Upper lobe of left lung (tissue), 6 donors: ENCODE measurements around the gene NLRX1. TPM values are rescaled to one million over a fixed set of nuclear protein-coding genes. Genes with fewer than 3 reads are reported as not detected.

Experiments used
- ATAC-seq, 2 donors: fragments of 200-7000 bp; cut with Tn5 transposase; one replicate each; pipeline ENCODE4 v1.9.1; 2022; ENCODE audit warnings: mild to moderate bottlenecking in 2 of 2, moderate library complexity in 2 of 2; ENCODE audit not compliant: low FRiP score in 2 of 2
- DNase-seq, 2 donors: peaks; one replicate each; pipeline ENCODE4 v3.0.0-alpha.2; 2019 to 2020
- H3K27ac ChIP-seq, 4 donors: fragments of 200-600 bp; sonication (generic); one replicate each; pipeline ENCODE4 v1.5.1; 2016 to 2019
- H3K27me3 ChIP-seq, 4 donors: fragments of 200-600 bp; sonication (generic); one replicate each; pipeline ENCODE4 v1.5.1; 2017 to 2019
- H3K36me3 ChIP-seq, 4 donors: fragments of 200-600 bp; sonication (generic); one replicate each; pipeline ENCODE4 v1.5.1; 2016 to 2019
- H3K4me1 ChIP-seq, 4 donors: fragments of 200-600 bp; sonication (generic); one replicate each; pipeline ENCODE4 v1.5.1; 2018 to 2019
- H3K4me3 ChIP-seq, 4 donors: fragments of 200-600 bp; sonication (generic); one replicate each; pipeline ENCODE4 v1.5.1; 2017 to 2019; ENCODE audit warnings: mild to moderate bottlenecking in 2 of 4, moderate library complexity in 1 of 4
- H3K9me3 ChIP-seq, 4 donors: fragments of 200-600 bp; sonication (generic); one replicate each; pipeline ENCODE4 v1.5.1; 2018 to 2019
- CTCF ChIP-seq, 6 experiments: fragments of 450-650 bp in 4 of 6; fragments of 200-600 bp in 2 of 6; sonication (generic) in 2 of 6; IDR thresholded peaks; one replicate each; pipeline ENCODE4 v1.5.1; 2016 to 2019; ENCODE audit warnings: antibody characterized with exemption in 6 of 6
- EP300 ChIP-seq, 4 donors: sonication (generic); formaldehyde crosslinking; IDR thresholded peaks; one replicate each; pipeline ENCODE4 v1.5.1; 2017; ENCODE audit warnings: antibody characterized with exemption in 4 of 4, control low read depth in 2 of 4
- POLR2A ChIP-seq, 4 donors: fragments of 450-650 bp; IDR thresholded peaks; one replicate each; pipeline ENCODE4 v1.5.1; 2016 to 2017; ENCODE audit warnings: antibody characterized with exemption in 4 of 4, mild to moderate bottlenecking in 2 of 4
- POLR2AphosphoS5 ChIP-seq, 2 donors: sonication (generic); formaldehyde crosslinking; IDR thresholded peaks; one replicate each; pipeline ENCODE4 v1.5.1; 2017; ENCODE audit warnings: antibody characterized with exemption in 2 of 2
- WGBS, 2 donors: methylation state at CpG; one replicate each; pipeline ENCODE4 v1.1.5; 2017 to 2018; 5-methylcytosine and 5-hydroxymethylcytosine counted together
- total RNA-seq, 6 donors: library from RNA; depleted of rRNA in 4 of 6; stranded (reverse); fragments of >200 nt in 4 of 6; gene quantifications; one replicate each; pipeline versions ENCODE4 v1.1.0 to v1.2.1, GENCODE V29; 2016 to 2021
- donor health status: DM: no; HTN: no; CAD: no; lungs with moderate emphysema.
- donor health status: DM: no; HTN: yes; CAD: no; lungs with severe emphysema.

NLRX1 gene
- total RNA-seq, 6 donors from 2014 or later: 13.1 to 34.5 (median 20.2) TPM

GRCh38 chr11:119193001-119193400 lies 24.5 kb downstream of the NLRX1 start:
- Histone ChIP-seq H3K4me3 (no peak overlapping the region), H3K27me3 (no peaks in the 10 kb centered on the region), H3K27ac (peak overlapping the region in 3 of 4 donors; percentile 26 to 71 (median 53)), H3K9me3 (no peaks in the 10 kb centered on the region), H3K36me3 (no peaks in the 10 kb centered on the region), H3K4me1 (peaks cover 0 to 8% (median 3%) of the 10 kb centered on the region in 4 donors)
- TF ChIP-seq POLR2AphosphoS5 (IDR thresholded peaks at IDR 0.05): no peak
- no peak for TF ChIP-seq POLR2A (IDR thresholded peaks at IDR 0.05)
- TF ChIP-seq EP300 (IDR thresholded peaks at IDR 0.05): no peak
- no peak for TF ChIP-seq CTCF (IDR thresholded peaks at IDR 0.05)
- DNase-seq (no peak), ATAC-seq (no peak)
- WGBS, 2 donors: 83 to 88% methylated on average over 3 to 5 of the region's 5 CpGs

- ATAC-seq (no peak), DNase-seq (no peak)
- Histone ChIP-seq H3K27ac (no peak overlapping the region), H3K4me1 (peaks cover 0 to 8% (median 3%) of the 10 kb centered on the region in 4 donors), H3K9me3 (no peaks in the 10 kb centered on the region), H3K36me3 (no peaks in the 10 kb centered on the region), H3K4me3 (no peak overlapping the region), H3K27me3 (no peaks in the 10 kb centered on the region)
- WGBS, 2 donors: 87 to 91% methylated on average over 10 of the region's 10 CpGs
- TF ChIP-seq EP300 (IDR thresholded peaks at IDR 0.05): no peak
These were observed 25.1 kb downstream of the NLRX1 start for GRCh38 chr11:119193626-119194025.

GRCh38 chr11:119194811-119195440 lies 26.4 kb downstream of the NLRX1 start:
- no peaks in the 10 kb centered on the region for H3K36me3 ChIP-seq
- peaks cover 0 to 8% (median 3%) of the 10 kb centered on the region in 4 donors for H3K4me1 ChIP-seq
- no peaks in the 10 kb centered on the region for H3K9me3 ChIP-seq
- ATAC-seq: no peak
- no peak overlapping the region for H3K4me3 ChIP-seq
- no peak for TF ChIP-seq CTCF (IDR thresholded peaks at IDR 0.05)
- no peak for TF ChIP-seq POLR2AphosphoS5 (IDR thresholded peaks at IDR 0.05)
- DNase-seq: no peak
- H3K27me3 ChIP-seq: no peaks in the 10 kb centered on the region
- no peak overlapping the region for H3K27ac ChIP-seq
- WGBS, 2 donors: 72 to 91% methylated on average over 6 to 7 of the region's 7 CpGs

- WGBS, 2 donors: 31 to 43% methylated on average over 6 of the region's 6 CpGs
- Histone ChIP-seq H3K27me3 (no peaks in the 10 kb centered on the region), H3K36me3 (no peaks in the 10 kb centered on the region), H3K4me1 (peaks cover 0 to 8% (median 3%) of the 10 kb centered on the region in 4 donors), H3K9me3 (no peaks in the 10 kb centered on the region), H3K4me3 (no peak overlapping the region), H3K27ac (peak overlapping the region in 1 of 4 donors; percentile 69)
- ATAC-seq: peak; percentile 69 to 86
- peak; percentile 80 for DNase-seq
- TF ChIP-seq POLR2A (IDR thresholded peaks at IDR 0.05) (peak in 1 of 4 donors; percentile 13), EP300 (IDR thresholded peaks at IDR 0.05) (no peak)
These were observed 27.2 kb downstream of the NLRX1 start for GRCh38 chr11:119195680-119196079.

GRCh38 chr11:119196833-119197483 lies 28.4 kb downstream of the NLRX1 start:
- whole genome bisulfite sequencing, 2 donors: 31 to 42% methylated on average over 5 of the region's 5 CpGs
- peaks cover 0 to 8% (median 3%) of the 10 kb centered on the region in 4 donors for H3K4me1 ChIP-seq
- DNase-seq: peak in 1 of 2 donors; percentile 68
- H3K9me3 ChIP-seq: no peaks in the 10 kb centered on the region
- peak in 1 of 2 donors; percentile 31 for TF ChIP-seq POLR2AphosphoS5 (IDR thresholded peaks at IDR 0.05)
- no peak for TF ChIP-seq EP300 (IDR thresholded peaks at IDR 0.05)
- peak; percentile 66 to 84 (median 76) for TF ChIP-seq CTCF (IDR thresholded peaks at IDR 0.05)
- peak overlapping the region in 2 of 4 donors; percentile 45 to 69 for H3K27ac ChIP-seq
- no peaks in the 10 kb centered on the region for H3K27me3 ChIP-seq
- peak; percentile 92 for ATAC-seq
- H3K36me3 ChIP-seq: no peaks in the 10 kb centered on the region
- no peak overlapping the region for H3K4me3 ChIP-seq
